ENCODE data around the gene MZT2A. TPM values are rescaled to one million over a fixed set of nuclear protein-coding genes. Genes with fewer than 3 reads are reported as not detected.
"Not testable (repeated sequence)": the region's sequence is repeated elsewhere in the genome, so short reads cannot be mapped to it uniquely, and the experiment has no call there.

MZT2A gene
- total and polyA plus RNA-seq, 4 donors, result 17.6 to 74.2 (median 53.0) TPM

GRCh38 chr2:131535526-131535925 lies 43.3 kb upstream of the MZT2A start (continued):
- TF ChIP-seq CTCF (IDR thresholded peaks at IDR 0.05; ENCODE audit: low read depth, low read length, missing input control), result no peak
- TF ChIP-seq FOXA2 (IDR thresholded peaks at IDR 0.05), result no peak
- no peak for TF ChIP-seq RAD21 (IDR thresholded peaks at IDR 0.05)
- no peak for TF ChIP-seq YY1 (IDR thresholded peaks at IDR 0.05)
- no peak for TF ChIP-seq HNF4G (IDR thresholded peaks at IDR 0.05)
- no peak for TF ChIP-seq HNF4A (conservative IDR thresholded peaks at IDR 0.05)
- no peak for TF ChIP-seq FOXA1 (IDR thresholded peaks at IDR 0.05)

DNA sequence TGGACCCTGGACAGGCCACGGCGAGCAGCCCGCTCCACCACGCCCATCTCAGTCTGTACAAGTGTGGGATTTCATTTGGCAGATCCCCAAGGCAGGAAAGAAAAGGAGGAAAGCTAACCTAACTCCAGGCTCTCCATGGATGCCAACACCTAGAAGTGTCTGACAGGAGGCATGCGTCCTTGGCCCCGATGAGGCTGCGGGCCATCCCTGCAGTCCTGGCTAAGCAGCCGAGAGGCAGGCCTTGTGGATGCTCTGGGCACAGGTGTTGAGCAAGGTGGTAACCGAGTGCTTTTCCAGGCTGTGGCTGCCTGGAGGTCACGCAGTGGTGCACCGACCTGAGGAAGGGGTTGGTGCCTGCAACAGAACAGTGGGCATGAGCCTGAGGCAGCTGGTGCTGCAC lies 42.8 kb upstream of the MZT2A start:
- H3K4me1 ChIP-seq (ENCODE audit: control insufficient read depth in 4 of 4, insufficient read depth in 4 of 4, low read length in 3 of 4); H3K4me3 ChIP-seq (ENCODE audit: low read depth in 1 of 3, low read length in 3 of 3); H3K9me3 ChIP-seq (ENCODE audit: control insufficient read depth in 4 of 4, low read length in 3 of 4); H3K27me3 ChIP-seq (ENCODE audit: control insufficient read depth in 4 of 4, insufficient read depth in 4 of 4, low read length in 3 of 4); H3K9ac ChIP-seq (ENCODE audit: low read depth in 1 of 2, low read length in 2 of 2); H3K27ac ChIP-seq (ENCODE audit: low read depth in 1 of 2, low read length in 2 of 2); DNase-seq (ENCODE audit: low spot score); H3K36me3 ChIP-seq (ENCODE audit: control insufficient read depth in 4 of 4, insufficient read depth in 3 of 4, low read depth in 1 of 4, low read length in 3 of 4): not testable (repeated sequence)
- 87% methylated on average over 11 of the region's 11 CpGs for WGBS

GRCh38 chr2:131534317-131534672 lies 42.1 kb upstream of the MZT2A start:
- H3K9ac ChIP-seq (ENCODE audit: low read depth in 1 of 2, low read length in 2 of 2); DNase-seq (ENCODE audit: low spot score); H3K27ac ChIP-seq (ENCODE audit: low read depth in 1 of 2, low read length in 2 of 2); H3K27me3 ChIP-seq (ENCODE audit: control insufficient read depth in 4 of 4, insufficient read depth in 4 of 4, low read length in 3 of 4); H3K4me1 ChIP-seq (ENCODE audit: control insufficient read depth in 4 of 4, insufficient read depth in 4 of 4, low read length in 3 of 4); H3K9me3 ChIP-seq (ENCODE audit: control insufficient read depth in 4 of 4, low read length in 3 of 4); H3K4me3 ChIP-seq (ENCODE audit: low read depth in 1 of 3, low read length in 3 of 3); H3K36me3 ChIP-seq (ENCODE audit: control insufficient read depth in 4 of 4, insufficient read depth in 3 of 4, low read depth in 1 of 4, low read length in 3 of 4): not testable (repeated sequence)
- 90% methylated on average over 10 of the region's 13 CpGs for WGBS

GRCh38 chr2:131533609-131534316 lies 41.6 kb upstream of the MZT2A start:
- not testable (repeated sequence) for H3K4me1 ChIP-seq (ENCODE audit: control insufficient read depth in 4 of 4, insufficient read depth in 4 of 4, low read length in 3 of 4); H3K27me3 ChIP-seq (ENCODE audit: control insufficient read depth in 4 of 4, insufficient read depth in 4 of 4, low read length in 3 of 4); DNase-seq (ENCODE audit: low spot score); H3K4me3 ChIP-seq (ENCODE audit: low read depth in 1 of 3, low read length in 3 of 3); H3K36me3 ChIP-seq (ENCODE audit: control insufficient read depth in 4 of 4, insufficient read depth in 3 of 4, low read depth in 1 of 4, low read length in 3 of 4); H3K27ac ChIP-seq (ENCODE audit: low read depth in 1 of 2, low read length in 2 of 2); H3K9me3 ChIP-seq (ENCODE audit: control insufficient read depth in 4 of 4, low read length in 3 of 4); H3K9ac ChIP-seq (ENCODE audit: low read depth in 1 of 2, low read length in 2 of 2)
- WGBS, result 84% methylated on average over 16 of the region's 17 CpGs

DNA sequence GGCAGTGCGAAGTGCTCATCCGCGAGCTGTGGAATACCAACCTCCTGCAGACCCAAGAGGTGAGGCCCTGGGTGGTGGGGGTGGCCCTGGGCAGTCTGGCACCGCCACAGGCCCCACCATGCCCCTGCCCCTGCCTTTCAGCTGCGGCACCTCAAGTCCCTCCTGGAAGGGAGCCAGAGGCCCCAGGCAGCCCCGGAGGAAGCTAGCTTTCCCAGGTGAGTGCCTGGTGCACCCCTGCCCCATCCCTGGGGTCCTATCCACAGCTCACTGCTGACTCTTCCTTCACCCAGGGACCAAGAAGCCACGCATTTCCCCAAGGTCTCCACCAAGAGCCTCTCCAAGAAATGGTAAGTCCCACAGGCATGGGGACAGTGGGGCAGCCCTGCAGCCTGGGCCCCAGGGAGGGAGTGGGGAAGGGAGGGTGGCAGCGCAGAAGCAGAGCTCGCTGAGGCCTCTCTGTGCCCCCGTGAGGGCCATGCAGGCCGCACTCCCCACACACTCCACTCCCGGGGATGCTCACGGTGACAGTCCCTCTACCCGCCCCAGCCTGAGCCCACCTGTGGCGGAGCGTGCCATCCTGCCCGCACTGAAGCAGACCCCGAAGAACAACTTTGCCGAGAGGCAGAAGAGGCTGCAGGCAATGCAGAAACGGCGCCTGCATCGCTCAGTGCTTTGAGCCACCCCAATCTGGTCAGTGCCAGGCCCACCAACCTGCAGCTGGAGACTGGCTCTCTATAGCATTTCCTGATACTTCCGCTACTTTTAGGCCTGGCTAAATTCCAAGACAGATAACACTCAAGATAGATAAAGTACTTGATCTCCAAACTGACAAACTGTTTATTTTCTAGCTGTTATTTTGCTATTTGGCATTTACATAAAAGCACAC lies 40.8 kb upstream of the MZT2A start:
- not testable (repeated sequence) for H3K9ac ChIP-seq (ENCODE audit: low read depth in 1 of 2, low read length in 2 of 2); H3K4me1 ChIP-seq (ENCODE audit: control insufficient read depth in 4 of 4, insufficient read depth in 4 of 4, low read length in 3 of 4); H3K36me3 ChIP-seq (ENCODE audit: control insufficient read depth in 4 of 4, insufficient read depth in 3 of 4, low read depth in 1 of 4, low read length in 3 of 4); H3K27me3 ChIP-seq (ENCODE audit: control insufficient read depth in 4 of 4, insufficient read depth in 4 of 4, low read length in 3 of 4); H3K27ac ChIP-seq (ENCODE audit: low read depth in 1 of 2, low read length in 2 of 2); H3K9me3 ChIP-seq (ENCODE audit: control insufficient read depth in 4 of 4, low read length in 3 of 4); DNase-seq (ENCODE audit: low spot score); H3K4me3 ChIP-seq (ENCODE audit: low read depth in 1 of 3, low read length in 3 of 3)
- 90% methylated on average over 21 of the region's 23 CpGs for WGBS

- 95% methylated on average over 9 of the region's 11 CpGs for WGBS
- not testable (repeated sequence) for DNase-seq (ENCODE audit: low spot score)
Observed at GRCh38 chr2:131531547-131532185, 39.5 kb upstream of the MZT2A start.

GRCh38 chr2:131530626-131531344 lies 38.6 kb upstream of the MZT2A start:
- DNase-seq (ENCODE audit: low spot score); H3K4me1 ChIP-seq (ENCODE audit: control insufficient read depth in 4 of 4, insufficient read depth in 4 of 4, low read length in 3 of 4): not testable (repeated sequence)
- 82% methylated on average over 21 of the region's 22 CpGs for WGBS

More at GRCh38 chr2:131531547-131532185, 39.5 kb upstream of the MZT2A start:
- not testable (repeated sequence) for H3K36me3 ChIP-seq (ENCODE audit: control insufficient read depth in 4 of 4, insufficient read depth in 3 of 4, low read depth in 1 of 4, low read length in 3 of 4); H3K4me1 ChIP-seq (ENCODE audit: control insufficient read depth in 4 of 4, insufficient read depth in 4 of 4, low read length in 3 of 4); H3K27ac ChIP-seq (ENCODE audit: low read depth in 1 of 2, low read length in 2 of 2); H3K4me3 ChIP-seq (ENCODE audit: low read depth in 1 of 3, low read length in 3 of 3); H3K9ac ChIP-seq (ENCODE audit: low read depth in 1 of 2, low read length in 2 of 2); H3K9me3 ChIP-seq (ENCODE audit: control insufficient read depth in 4 of 4, low read length in 3 of 4); H3K27me3 ChIP-seq (ENCODE audit: control insufficient read depth in 4 of 4, insufficient read depth in 4 of 4, low read length in 3 of 4)

More at GRCh38 chr2:131530626-131531344, 38.6 kb upstream of the MZT2A start:
- H3K4me3 ChIP-seq (ENCODE audit: low read depth in 1 of 3, low read length in 3 of 3); H3K36me3 ChIP-seq (ENCODE audit: control insufficient read depth in 4 of 4, insufficient read depth in 3 of 4, low read depth in 1 of 4, low read length in 3 of 4); H3K27me3 ChIP-seq (ENCODE audit: control insufficient read depth in 4 of 4, insufficient read depth in 4 of 4, low read length in 3 of 4); H3K9me3 ChIP-seq (ENCODE audit: control insufficient read depth in 4 of 4, low read length in 3 of 4); H3K27ac ChIP-seq (ENCODE audit: low read depth in 1 of 2, low read length in 2 of 2); H3K9ac ChIP-seq (ENCODE audit: low read depth in 1 of 2, low read length in 2 of 2): not testable (repeated sequence)

Measured in liver (tissue), 9 donors.